HG03175 (cell line): ENCODE data around the gene HABP2.
A peak's percentile ranks its signal among the peaks of the same experiment; 100 is the strongest.

Experiments used
- ATAC-seq: cut with Tn5 transposase; IDR thresholded peaks from one replicate; pipeline ENCODE4 v1.9.1; 2021; ENCODE audit warnings: mild to moderate bottlenecking, moderate library complexity; ENCODE audit not compliant: unreplicated experiment

The HABP2 gene

GRCh38 chr10:113555751-113556150 lies 2.9 kb downstream of the HABP2 start:
- no peak for ATAC-seq

GRCh38 chr10:113557424-113557862 lies 4.6 kb downstream of the HABP2 start:
- ATAC-seq: no peak

GRCh38 chr10:113557903-113558321 lies 5.1 kb downstream of the HABP2 start:
- ATAC-seq: no peak

- no peak for ATAC-seq
These were observed 7.2 kb downstream of the HABP2 start for GRCh38 chr10:113560071-113560470.

GRCh38 chr10:113561214-113561613 lies 8.4 kb downstream of the HABP2 start:
- ATAC-seq: no peak

- ATAC-seq: no peak
These were observed 9.2 kb downstream of the HABP2 start for GRCh38 chr10:113562069-113562468.

- no peak for ATAC-seq
These were observed 9.9 kb downstream of the HABP2 start for GRCh38 chr10:113562704-113563103.

GRCh38 chr10:113563306-113564088 lies 10.6 kb downstream of the HABP2 start:
- peak; percentile 95 for ATAC-seq

- ATAC-seq: no peak
These were observed 12.5 kb downstream of the HABP2 start for GRCh38 chr10:113565364-113565763.

GRCh38 chr10:113566888-113567287 lies 14.0 kb downstream of the HABP2 start:
- ATAC-seq: no peak

- no peak for ATAC-seq
These were observed 16.7 kb downstream of the HABP2 start for GRCh38 chr10:113569576-113569975.

- ATAC-seq: no peak
These were observed 19.9 kb downstream of the HABP2 start for GRCh38 chr10:113572520-113573290.

- no peak for ATAC-seq
These were observed 20.5 kb downstream of the HABP2 start for GRCh38 chr10:113573368-113573767.

GRCh38 chr10:113576852-113577251 lies 24.0 kb downstream of the HABP2 start:
- ATAC-seq: no peak

- no peak for ATAC-seq
These were observed 25.9 kb downstream of the HABP2 start for GRCh38 chr10:113578773-113579172.

GRCh38 chr10:113581092-113581491 lies 28.2 kb downstream of the HABP2 start:
- ATAC-seq: no peak

- ATAC-seq: no peak
These were observed 30.7 kb downstream of the HABP2 start for GRCh38 chr10:113583571-113583970.

GRCh38 chr10:113585949-113586348 lies 33.1 kb downstream of the HABP2 start:
- ATAC-seq: peak; percentile 52

GRCh38 chr10:113589201-113589770 lies 36.4 kb downstream of the HABP2 start:
- no peak for ATAC-seq

GRCh38 chr10:113590581-113590980 lies 37.7 kb downstream of the HABP2 start:
- ATAC-seq: no peak

- no peak for ATAC-seq
These were observed 39.5 kb downstream of the HABP2 start for GRCh38 chr10:113592380-113592779.

GRCh38 chr10:113594652-113595051 lies 41.8 kb downstream of the HABP2 start:
- no peak for ATAC-seq
